HCT116 (cell line): ENCODE measurements around the gene PANX2. TPM values are rescaled to one million over a fixed set of nuclear protein-coding genes. Genes with fewer than 3 reads are reported as not detected.

ENCODE experiments used
- ATAC-seq: fragments of 200-7000 bp; cut with Tn5 transposase; 2 replicates; pipeline ENCODE4 v1.9.1; 2020; ENCODE audit warnings: mild to moderate bottlenecking, moderate library complexity
- BruUV-seq: library from RNA; stranded (reverse); fragments of 400-500 nt; replicated peaks from 2 replicates; lab custom pipeline; 2021; lab: Mats Ljungman, UMichigan
- CTCF ChIA-PET: fragments of 300-600 bp; sonication (Branson Sonifier 250); formaldehyde crosslinking; loops from one replicate; lab custom pipeline; 2021; ENCODE audit warnings: antibody characterized with exemption; lab: Charles Lee
- POLR2A ChIA-PET: fragments of 300-600, 350-600 bp; sonication (Branson Sonifier 250); formaldehyde crosslinking; loops from one replicate; lab custom pipeline; 2021; ENCODE audit warnings: antibody characterized with exemption; lab: Charles Lee
- RAD21 ChIA-PET, 2 experiments: fragments of 300-600 bp; sonication (Branson Sonifier 250); formaldehyde crosslinking; loops; one replicate each; lab custom pipeline; 2023; ENCODE audit warnings: low total read pairs in 2 of 2; ENCODE audit not compliant: uncharacterized antibody in 2 of 2, unreplicated experiment in 2 of 2, low non-redundant PET in 1 of 2; lab: Charles Lee
- DNase-seq: peaks from one replicate; pipeline ENCODE4 v3.0.0-alpha.2; 2010; ENCODE audit warnings: low read depth, low spot score
- H2AFZ ChIP-seq: fragments of 200-600 bp; shearing (Covaris generic), sonication (generic); 2 replicates; pipeline ENCODE4 v1.6.1; 2017; ENCODE audit warnings: low read depth, mixed run types, mixed read lengths, antibody characterized with exemption, low read length; ENCODE audit not compliant: poor library complexity, severe bottlenecking
- H3K27ac ChIP-seq: 2 replicates; pipeline ENCODE4 v1.5.1; 2012; ENCODE audit warnings: low read depth, low read length
- H3K27me3 ChIP-seq: fragments of 200-600 bp; sonication (generic); 2 replicates; pipeline ENCODE4 v1.6.1; 2016; ENCODE audit warnings: mixed run types, low read length, mixed read lengths; ENCODE audit not compliant: insufficient read depth
- H3K36me3 ChIP-seq, 2 experiments: fragments of 200-500 bp in 1 of 2; fragments of 200-600 bp in 1 of 2; sonication (Bioruptor generic) in 1 of 2; sonication (generic) in 1 of 2; 2 replicates each; pipeline versions ENCODE4 v1.5.1 to v1.6.1; 2014 to 2016; ENCODE audit warnings: low read length in 2 of 2, inconsistent platforms in 1 of 2, mixed read lengths in 1 of 2, mixed run types in 1 of 2; ENCODE audit not compliant: insufficient read depth in 2 of 2, control insufficient read depth in 1 of 2
- H3K4me1 ChIP-seq, 2 experiments: fragments of 200-600 bp in 1 of 2; sonication (generic) in 1 of 2; 2 replicates each; pipeline versions ENCODE4 v1.5.1 to v1.6.1; 2012 to 2017; ENCODE audit warnings: low read length in 2 of 2, inconsistent platforms in 1 of 2, mild to moderate bottlenecking in 1 of 2, mixed read lengths in 1 of 2, mixed run types in 1 of 2, moderate library complexity in 1 of 2; ENCODE audit not compliant: insufficient read depth in 2 of 2, control insufficient read depth in 1 of 2
- H3K4me2 ChIP-seq: fragments of 200-600 bp; sonication (generic); 2 replicates; pipeline ENCODE4 v1.6.1; 2017; ENCODE audit warnings: mixed run types, low read length, mixed read lengths
- H3K4me3 ChIP-seq, 2 experiments: fragments of 200-600 bp in 1 of 2; sonication (generic) in 1 of 2; replicated peaks in 1 of 2; 2 replicates each; pipeline ENCODE4 v1.5.1; 2011 to 2016; ENCODE audit warnings: low read length in 2 of 2, control low read depth in 1 of 2, low read depth in 1 of 2, mild to moderate bottlenecking in 1 of 2, mixed read lengths in 1 of 2, mixed run types in 1 of 2
- H3K79me2 ChIP-seq: fragments of 200-600 bp; sonication (generic); 2 replicates; pipeline ENCODE4 v1.6.1; 2017; ENCODE audit warnings: mild to moderate bottlenecking, mixed run types, low read length, moderate library complexity, mixed read lengths; ENCODE audit not compliant: insufficient read depth
- H3K9ac ChIP-seq: fragments of 200-600 bp; sonication (generic); 2 replicates; pipeline ENCODE4 v1.6.1; 2016; ENCODE audit warnings: low read length, mixed read lengths
- H3K9me2 ChIP-seq: fragments of 200-600 bp; sonication (generic), shearing (Covaris generic); 2 replicates; pipeline ENCODE4 v1.6.1; 2017; ENCODE audit warnings: mixed run types, mild to moderate bottlenecking, moderate library complexity; ENCODE audit not compliant: insufficient read depth
- H3K9me3 ChIP-seq, 2 experiments: fragments of 200-500 bp in 1 of 2; fragments of 200-600 bp in 1 of 2; sonication (Bioruptor generic) in 1 of 2; sonication (generic) in 1 of 2; 2 replicates each; pipeline ENCODE4 v1.6.1; 2014 to 2017; ENCODE audit warnings: low read length in 2 of 2, mixed read lengths in 2 of 2, inconsistent platforms in 1 of 2, low read depth in 1 of 2, mild to moderate bottlenecking in 1 of 2, mixed run types in 1 of 2, moderate library complexity in 1 of 2; ENCODE audit not compliant: control insufficient read depth in 1 of 2, insufficient read depth in 1 of 2
- H4K20me1 ChIP-seq: fragments of 200-600 bp; sonication (generic), shearing (Covaris generic); 2 replicates; pipeline ENCODE4 v1.6.1; 2017; ENCODE audit warnings: mixed run types, mild to moderate bottlenecking, moderate library complexity; ENCODE audit not compliant: insufficient read depth
- ATF3 ChIP-seq: IDR thresholded peaks from 2 replicates; pipeline ENCODE4 v1.6.1; 2012
- CEBPB ChIP-seq: IDR thresholded peaks from 2 replicates; pipeline ENCODE4 v1.6.1; 2012; ENCODE audit warnings: low read depth
- CTCF ChIP-seq, 3 experiments: fragments of 200-600 bp in 1 of 3; sonication (generic) in 1 of 3; IDR thresholded peaks in 2 of 3; conservative IDR thresholded peaks in 1 of 3; 2 replicates each; pipeline ENCODE4 v1.5.1; 2012 to 2017; ENCODE audit warnings: low read depth in 2 of 3, low read length in 2 of 3, antibody characterized with exemption in 1 of 3, borderline replicate concordance in 1 of 3, control low read depth in 1 of 3, mild to moderate bottlenecking in 1 of 3, mixed read lengths in 1 of 3, mixed run types in 1 of 3, moderate library complexity in 1 of 3; ENCODE audit not compliant: insufficient read depth in 1 of 3
- EZH2 ChIP-seq: fragments of 200-600 bp; sonication (generic); IDR thresholded peaks from 2 replicates; pipeline ENCODE4 v1.6.1; 2017; ENCODE audit warnings: antibody characterized with exemption, mixed run types
- POLR2A ChIP-seq: IDR thresholded peaks from 2 replicates; pipeline ENCODE4 v1.7.0; 2011; ENCODE audit warnings: borderline replicate concordance; ENCODE audit not compliant: insufficient read depth, insufficient read length; ENCODE audit errors: extremely low read depth
- POLR2AphosphoS5 ChIP-seq: IDR thresholded peaks from 2 replicates; pipeline ENCODE4 v1.6.1; 2011; ENCODE audit warnings: mild to moderate bottlenecking, low read depth, low read length, moderate library complexity
- SP1 ChIP-seq: IDR thresholded peaks from 2 replicates; pipeline ENCODE4 v1.6.1; 2012; ENCODE audit warnings: low read depth
- YY1 ChIP-seq: IDR thresholded peaks from 2 replicates; pipeline ENCODE4 v1.6.1; 2011; ENCODE audit warnings: low read length, low read depth, moderate library complexity, mild to moderate bottlenecking; ENCODE audit not compliant: insufficient replicate concordance; ENCODE audit errors: extremely low read depth
- ZBTB33 ChIP-seq: IDR thresholded peaks from 2 replicates; pipeline ENCODE4 v1.6.1; 2011; ENCODE audit warnings: mild to moderate bottlenecking, low read length, moderate library complexity; ENCODE audit not compliant: insufficient replicate concordance; ENCODE audit errors: extremely low read depth
- ZFX ChIP-seq: fragments of 450-650 bp; IDR thresholded peaks from 2 replicates; pipeline ENCODE4 v1.6.1; 2017
- ZNF274 ChIP-seq: fragments of 200-500 bp; sonication (Bioruptor generic); IDR thresholded peaks from 2 replicates; pipeline ENCODE4 v1.6.1; 2014; ENCODE audit warnings: mild to moderate bottlenecking, low read depth, low read length, inconsistent platforms
- intact Hi-C: fragments of 100-400 bp; cut with micrococcal nuclease; formaldehyde crosslinking; loops from 2 replicates; pipeline ENCODE4 v1.10.0; 2022
- total RNA-seq: library from RNA; stranded (reverse); gene quantifications from one replicate; pipeline ENCODE4 v1.2.1, GENCODE V29; 2021; ENCODE audit not compliant: unreplicated experiment

PANX2 gene
- total RNA-seq, 1 experiment from 2014 or later = 8.0 TPM

- no peak for ATAC-seq
- intact Hi-C loops = no loop called here
- Histone ChIP-seq H3K27me3 (no peaks in the 10 kb centered on the region), H3K79me2 (no peaks in the 10 kb centered on the region), H3K36me3 (no peaks in the 10 kb centered on the region), H3K9me3 (no peaks in the 10 kb centered on the region), H4K20me1 (no peaks in the 10 kb centered on the region), H3K4me2 (no peak overlapping the region), H3K27ac (no peak overlapping the region), H3K4me3 (no peak overlapping the region), H2AFZ (no peak overlapping the region), H3K4me1 (peaks cover 6 to 9% of the 10 kb centered on the region in 2 experiments; a peak in 3 of 4 replicates), H3K9me2 (no peaks in the 10 kb centered on the region), H3K9ac (no peak overlapping the region)
- POLR2A ChIA-PET = no interaction called here
- DNase-seq = no peak
- RAD21 ChIA-PET = no interaction called here
- no TSS peak for BruUV-seq
- TF ChIP-seq EZH2 (no peak), CEBPB (no peak), POLR2AphosphoS5 (no peak), ZNF274 (no peak), ATF3 (no peak), POLR2A (no peak), ZFX (no peak)
- CTCF ChIA-PET = no interaction called here
Measured at GRCh38 chr22:50178871-50179869, 8.6 kb downstream of the PANX2 start.

GRCh38 chr22:50179937-50180726 is 9.6 kb downstream of the PANX2 start:
- no peak for DNase-seq
- H3K4me3 ChIP-seq = no peak overlapping the region
- TF ChIP-seq CTCF (IDR thresholded peaks at IDR 0.05 in 2 of 3, conservative IDR thresholded peaks at IDR 0.05 in 1 of 3; ENCODE audit: borderline replicate concordance in 1 of 3, insufficient read depth in 1 of 3, low read depth in 2 of 3, low read length in 2 of 3) (no peak), SP1 (no peak), EZH2 (no peak), ZBTB33 (no peak), ZFX (no peak), ZNF274 (no peak), YY1 (no peak)
- H4K20me1 ChIP-seq = no peaks in the 10 kb centered on the region
- RAD21 ChIA-PET = no interaction called here
- no peaks in the 10 kb centered on the region for H3K36me3 ChIP-seq
- H2AFZ ChIP-seq = no peak overlapping the region
- no peaks in the 10 kb centered on the region for H3K27me3 ChIP-seq
- ATAC-seq = no peak
- H3K4me2 ChIP-seq = no peak overlapping the region
- H3K9me2 ChIP-seq = no peaks in the 10 kb centered on the region
- no TSS peak for BruUV-seq
- CTCF ChIA-PET = no interaction called here
- H3K9me3 ChIP-seq = no peaks in the 10 kb centered on the region
- intact Hi-C loops = no loop called here
- POLR2A ChIA-PET = no interaction called here
- no peak overlapping the region for H3K9ac ChIP-seq
- H3K4me1 ChIP-seq = peaks cover 12 to 16% of the 10 kb centered on the region in 2 experiments; a peak in 3 of 4 replicates
- no peak overlapping the region for H3K27ac ChIP-seq
- H3K79me2 ChIP-seq = no peaks in the 10 kb centered on the region
